Adrenal gland (tissue), 12 donors: Measurements from ENCODE around the gene KANSL1L. TPM values are rescaled to one million over a fixed set of nuclear protein-coding genes. Genes with fewer than 3 reads are reported as not detected.

Experiments used
- DNase-seq, 7 donors: peaks; one replicate each; pipeline ENCODE4 v3.0.0-alpha.2; 2019 to 2020
- H3K27ac ChIP-seq, 5 donors: fragments of 200-600 bp; sonication (generic) in 4 of 5; 1 replicate in 3 of 5; 2 replicates in 2 of 5; pipeline versions ENCODE4 v1.5.1 to v1.8.0; 2016 to 2020; ENCODE audit warnings: mild to moderate bottlenecking in 1 of 5
- H3K27me3 ChIP-seq: fragments of 200-600 bp; 2 replicates; pipeline ENCODE4 v1.8.0; 2021
- H3K36me3 ChIP-seq, 2 donors: fragments of 200-600 bp; replicated peaks in 1 of 2; 1 replicate in 1 of 2; 2 replicates in 1 of 2; pipeline versions ENCODE4 v1.5.1 to v1.8.0; 2018 to 2022
- H3K4me1 ChIP-seq, 2 donors: fragments of 200-600 bp; replicated peaks in 1 of 2; 1 replicate in 1 of 2; 2 replicates in 1 of 2; pipeline versions ENCODE4 v1.5.1 to v1.8.0; 2018 to 2021
- H3K4me3 ChIP-seq, 4 donors: fragments of 200-600 bp; sonication (generic) in 3 of 4; one replicate each; pipeline ENCODE4 v1.5.1; 2016 to 2018
- H3K9me3 ChIP-seq, 3 donors: fragments of 200-600 bp; sonication (generic) in 1 of 3; replicated peaks in 1 of 3; 1 replicate in 2 of 3; 2 replicates in 1 of 3; pipeline versions ENCODE4 v1.5.1 to v1.8.0; 2016 to 2021
- CTCF ChIP-seq, 6 experiments: fragments of 450-650 bp in 4 of 6; fragments of 200-600 bp in 2 of 6; sonication (generic) in 1 of 6; IDR thresholded peaks; 1 replicate in 5 of 6; 2 replicates in 1 of 6; pipeline versions ENCODE4 v1.5.1 to v1.8.0; 2016 to 2021; ENCODE audit warnings: antibody characterized with exemption in 6 of 6, mild to moderate bottlenecking in 2 of 6, moderate library complexity in 1 of 6
- POLR2A ChIP-seq, 2 donors: fragments of 450-650 bp; IDR thresholded peaks; one replicate each; pipeline ENCODE4 v1.6.1; 2017; ENCODE audit warnings: antibody characterized with exemption in 2 of 2, mild to moderate bottlenecking in 2 of 2, moderate library complexity in 1 of 2
- WGBS, 4 donors: extraction: QIAGEN DNeasy Blood & Tissue Kit in 2 of 4; methylation state at CpG; one replicate each; pipeline versions ENCODE4 v1.1.5 to v1.1.7; 2013 to 2017; 5-methylcytosine and 5-hydroxymethylcytosine counted together
- intact Hi-C, 2 donors: fragments of 100-400 bp; cut with DNase I; formaldehyde crosslinking; loops; one replicate each; pipeline versions ENCODE4 v1.14.1 to v1.15.0; 2022 to 2023
- polyA plus RNA-seq, 3 donors: library from polyadenylated mRNA; stranded (reverse); fragments of 200-250 nt in 2 of 3; fragments of 350-450 nt in 1 of 3; fragmentation: Illumina TruSeq in 1 of 3; extraction: RNeasy Lipid Tissue Mini Kit (QIAGEN cat#74804) in 1 of 3; gene quantifications; one replicate each; pipeline ENCODE4 v1.2.3, GENCODE V29; 2013 to 2014
- total RNA-seq, 9 donors: library from RNA; depleted of rRNA in 4 of 9; stranded (reverse); fragments of >200 nt in 4 of 9; fragments of 120-200 nt in 1 of 9; fragmentation: NEBNext Ultra II Directional in 1 of 9; extraction: Animal tissue kit (Norgen Biotek cat#: 25700) in 1 of 9; gene quantifications; one replicate each; pipeline versions ENCODE4 v1.1.0 to v1.2.4, GENCODE V29; 2013 to 2023
- donor health status: healthy with polysubstance abuse.
- donor health status: Bipolar disorder and iron deficiency.
- donor health status: DM: yes; HTN: yes; CAD: no.
- donor health status: DM: no; HTN: no; CAD: no.
- donor health status: DM: no; HTN: no; CAD: no.
- donor health status: DM: yes; HTN: yes; CAD: no.

KANSL1L gene
- total and polyA plus RNA-seq, 12 donors: 5.4 to 36.3 (median 16.0) TPM

DNA sequence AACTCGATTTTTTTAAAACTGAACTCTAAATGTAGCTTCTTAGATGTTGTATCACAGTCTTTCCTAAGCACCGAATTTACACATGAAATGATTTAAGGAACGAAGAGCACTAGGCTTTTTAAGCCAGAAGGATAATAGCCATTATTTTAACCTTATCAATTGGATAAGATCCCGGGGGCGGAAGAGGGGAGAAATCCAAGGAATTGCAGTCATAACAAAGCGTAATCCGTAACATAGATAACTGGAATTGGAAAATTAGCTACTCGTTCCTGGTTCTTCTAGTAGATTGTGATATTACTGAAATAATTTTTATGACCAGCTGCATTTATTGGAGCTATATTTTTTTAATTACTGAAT lies 988 bp upstream of the KANSL1L start:
- 4 to 8% (median 6%) methylated on average over 8 of the region's 8 CpGs for WGBS, 4 donors
- peak in 1 of 7 donors; percentile 12 for DNase-seq
- Histone ChIP-seq H3K27ac (peak overlapping the region in 4 of 5 donors; percentile 100), H3K9me3 (no peaks in the 10 kb centered on the region), H3K4me1 (peaks cover 5 to 25% of the 10 kb centered on the region in 2 donors), H3K27me3 (no peaks in the 10 kb centered on the region), H3K4me3 (peak overlapping the region in 3 of 4 donors; percentile 44 to 93 (median 59)), H3K36me3 (no peaks in the 10 kb centered on the region)
- no peak for TF ChIP-seq CTCF (IDR thresholded peaks at IDR 0.05)
- TF ChIP-seq POLR2A (IDR thresholded peaks at IDR 0.05): no peak
- intact Hi-C loops: no loop called here

- H3K4me3 ChIP-seq: peak overlapping the region; percentile 71 to 93 (median 88)
- peak; percentile 95 to 99 (median 98) for DNase-seq
- no peaks in the 10 kb centered on the region for H3K9me3 ChIP-seq
- WGBS, 4 donors: 0 to 3% (median 1%) methylated on average over 7 to 64 of the region's 64 CpGs
- intact Hi-C loops: no loop called here
- TF ChIP-seq CTCF (IDR thresholded peaks at IDR 0.05) (no peak), POLR2A (IDR thresholded peaks at IDR 0.05) (peak; percentile 54 to 95)
- peak overlapping the region; percentile 92 to 100 (median 100) for H3K27ac ChIP-seq
- H3K27me3 ChIP-seq: no peaks in the 10 kb centered on the region
- no peaks in the 10 kb centered on the region for H3K36me3 ChIP-seq
- peaks cover 5 to 34% of the 10 kb centered on the region in 2 donors for H3K4me1 ChIP-seq
Observed at GRCh38 chr2:210170446-210171303, 534 bp downstream of the KANSL1L start.

DNA sequence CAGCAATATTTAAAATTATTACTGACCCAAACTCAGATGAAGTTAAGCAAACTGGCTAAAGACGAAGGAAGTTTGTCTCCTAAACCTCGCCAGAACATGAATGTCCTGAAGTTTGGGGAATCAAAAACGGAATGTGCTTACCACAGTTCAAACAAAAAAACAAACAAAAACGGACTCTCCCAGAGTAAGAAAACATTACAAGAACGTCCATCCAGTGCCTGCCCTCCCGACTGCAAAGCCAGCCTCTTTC lies 1.1 kb downstream of the KANSL1L start:
- intact Hi-C loops: no loop called here
- DNase-seq: peak in 1 of 7 donors; percentile 8
- peak overlapping the region; percentile 92 to 100 (median 100) for H3K27ac ChIP-seq
- no peak for TF ChIP-seq POLR2A (IDR thresholded peaks at IDR 0.05)
- no peak for TF ChIP-seq CTCF (IDR thresholded peaks at IDR 0.05)
- WGBS, 4 donors: 0 to 1% (median 0%) methylated on average over 6 of the region's 6 CpGs
- no peaks in the 10 kb centered on the region for H3K27me3 ChIP-seq
- peak overlapping the region in 3 of 4 donors; percentile 88 to 93 (median 89) for H3K4me3 ChIP-seq
- peaks cover 5 to 34% of the 10 kb centered on the region in 2 donors for H3K4me1 ChIP-seq
- no peaks in the 10 kb centered on the region for H3K36me3 ChIP-seq
- H3K9me3 ChIP-seq: no peaks in the 10 kb centered on the region

GRCh38 chr2:210169516-210170195 lies 1.6 kb downstream of the KANSL1L start:
- WGBS, 4 donors: 13 to 17% (median 16%) methylated on average over 6 of the region's 6 CpGs
- DNase-seq: peak in 1 of 7 donors; percentile 4
- intact Hi-C loops: no loop called here
- Histone ChIP-seq H3K4me3 (peak overlapping the region in 2 of 4 donors; percentile 88 to 93), H3K27ac (peak overlapping the region; percentile 92 to 100 (median 100)), H3K4me1 (peaks cover 5 to 34% of the 10 kb centered on the region in 2 donors), H3K9me3 (no peaks in the 10 kb centered on the region), H3K27me3 (no peaks in the 10 kb centered on the region), H3K36me3 (no peaks in the 10 kb centered on the region)
- TF ChIP-seq POLR2A (IDR thresholded peaks at IDR 0.05): no peak
- TF ChIP-seq CTCF (IDR thresholded peaks at IDR 0.05): no peak
